ENCODE data around the gene TMPRSS7.
A peak's percentile ranks its signal among the peaks of the same experiment; 100 is the strongest.

TMPRSS7 gene

GRCh38 chr3:112104774-112105173 lies 70.2 kb downstream of the TMPRSS7 start:
- DNase-seq = no peak

DNA sequence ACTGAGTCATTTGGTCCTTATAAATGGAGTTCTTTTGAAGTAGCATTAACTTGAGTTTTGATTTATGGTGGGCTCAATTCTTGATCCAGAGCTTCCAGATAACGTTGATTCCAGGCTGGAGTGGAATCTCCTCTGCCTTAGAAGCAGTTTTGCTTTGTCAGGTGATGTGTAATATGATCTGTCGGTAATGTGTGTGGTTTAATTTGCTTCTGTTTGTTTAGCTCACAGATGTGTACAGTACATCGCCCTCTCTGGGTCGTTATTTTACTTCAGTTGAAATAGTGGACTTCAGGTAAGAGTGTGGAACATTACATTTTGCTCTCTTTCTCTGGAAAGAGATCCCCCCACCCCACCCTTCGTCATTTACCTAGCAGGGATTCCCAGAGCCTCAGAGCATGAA lies 74.8 kb downstream of the TMPRSS7 start:
- no peak for DNase-seq

DNA sequence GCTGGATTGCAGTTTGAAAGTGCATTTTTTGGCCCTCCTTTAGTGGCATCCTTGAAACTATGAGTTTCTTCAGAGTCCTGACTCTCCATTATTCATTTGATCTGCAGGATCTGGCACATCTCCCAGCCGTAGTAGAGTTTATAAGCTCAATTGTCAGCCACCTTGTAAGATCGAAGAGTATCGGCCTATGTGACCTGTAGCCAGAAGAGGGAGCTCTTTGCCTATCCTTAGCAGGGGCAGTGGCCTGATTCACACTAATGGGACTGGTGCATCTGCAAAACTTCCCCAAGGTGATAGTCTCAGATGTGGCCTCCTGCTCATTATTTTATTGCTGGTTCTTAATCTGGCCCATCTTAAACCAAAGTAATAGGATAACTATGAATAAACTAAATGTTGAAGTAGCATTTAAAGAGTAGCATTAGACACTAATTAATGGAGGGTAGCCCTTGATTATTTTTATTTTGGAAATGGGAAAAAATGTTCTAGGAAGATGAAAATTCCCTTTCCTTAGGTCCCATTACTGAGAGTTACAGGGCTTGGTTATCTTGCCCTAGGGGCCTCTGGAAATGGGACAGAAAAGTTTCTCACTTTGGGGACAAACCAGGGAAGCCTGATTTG lies 77.4 kb downstream of the TMPRSS7 start:
- DNase-seq = peak; percentile 25 to 50

- DNase-seq = no peak
These were observed 80.1 kb downstream of the TMPRSS7 start for GRCh38 chr3:112114576-112115160.

- no peak for DNase-seq
These were observed 80.7 kb downstream of the TMPRSS7 start for GRCh38 chr3:112115161-112115739.

GRCh38 chr3:112115806-112116383 lies 81.4 kb downstream of the TMPRSS7 start:
- DNase-seq = no peak

DNA sequence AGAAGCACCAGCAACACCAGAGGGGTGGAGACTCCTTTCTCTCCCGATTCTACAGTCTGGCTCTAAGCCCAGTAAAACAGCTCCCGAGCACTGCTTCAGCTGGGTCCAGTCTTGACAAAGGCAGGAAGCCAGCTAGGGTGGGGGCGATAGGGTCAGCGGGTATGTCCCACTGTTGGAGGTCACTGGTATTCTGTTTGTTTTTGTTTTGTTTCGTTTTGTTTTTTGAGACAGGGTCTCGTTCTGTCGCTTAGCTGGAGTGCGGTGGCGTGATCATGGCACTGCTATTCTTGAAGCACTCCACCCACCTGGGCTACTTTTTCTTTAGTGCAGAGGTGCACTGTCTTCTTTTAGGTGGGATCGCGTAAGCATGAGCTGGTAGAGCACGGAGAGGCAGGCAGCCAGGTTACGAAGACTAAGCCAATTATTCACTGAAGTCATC lies 82.2 kb downstream of the TMPRSS7 start:
- no peak for DNase-seq

- DNase-seq = no peak
These were observed 82.9 kb downstream of the TMPRSS7 start for GRCh38 chr3:112117415-112117814.

GRCh38 chr3:112117841-112118571 lies 83.5 kb downstream of the TMPRSS7 start:
- peak in 1 of 2 donors; percentile 12 for DNase-seq

- no peak for DNase-seq
These were observed 85.7 kb downstream of the TMPRSS7 start for GRCh38 chr3:112119962-112120836.

- DNase-seq = no peak
These were observed 87.3 kb downstream of the TMPRSS7 start for GRCh38 chr3:112121577-112122547.

- no peak for DNase-seq
These were observed 88.3 kb downstream of the TMPRSS7 start for GRCh38 chr3:112122870-112123269.

DNA sequence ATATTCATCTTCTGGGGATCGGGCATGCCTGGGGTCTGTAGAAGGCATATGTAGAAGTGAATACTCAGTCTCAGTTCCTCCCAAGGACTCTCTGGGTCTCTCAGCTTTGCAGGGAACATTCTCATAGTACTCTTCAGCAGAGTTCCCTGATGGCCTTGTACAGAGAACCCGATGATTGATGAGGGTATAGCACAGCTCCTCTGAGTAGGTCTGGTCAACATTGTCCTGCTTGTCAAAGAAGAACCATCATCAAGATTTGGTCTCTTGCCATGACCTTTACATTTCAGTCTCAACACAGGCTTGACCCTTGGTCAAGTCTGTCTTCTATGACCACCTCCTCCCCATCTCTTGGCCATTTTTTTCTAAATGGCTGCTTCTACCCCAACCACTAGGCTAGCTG lies 89.0 kb downstream of the TMPRSS7 start:
- DNase-seq = no peak

DNA sequence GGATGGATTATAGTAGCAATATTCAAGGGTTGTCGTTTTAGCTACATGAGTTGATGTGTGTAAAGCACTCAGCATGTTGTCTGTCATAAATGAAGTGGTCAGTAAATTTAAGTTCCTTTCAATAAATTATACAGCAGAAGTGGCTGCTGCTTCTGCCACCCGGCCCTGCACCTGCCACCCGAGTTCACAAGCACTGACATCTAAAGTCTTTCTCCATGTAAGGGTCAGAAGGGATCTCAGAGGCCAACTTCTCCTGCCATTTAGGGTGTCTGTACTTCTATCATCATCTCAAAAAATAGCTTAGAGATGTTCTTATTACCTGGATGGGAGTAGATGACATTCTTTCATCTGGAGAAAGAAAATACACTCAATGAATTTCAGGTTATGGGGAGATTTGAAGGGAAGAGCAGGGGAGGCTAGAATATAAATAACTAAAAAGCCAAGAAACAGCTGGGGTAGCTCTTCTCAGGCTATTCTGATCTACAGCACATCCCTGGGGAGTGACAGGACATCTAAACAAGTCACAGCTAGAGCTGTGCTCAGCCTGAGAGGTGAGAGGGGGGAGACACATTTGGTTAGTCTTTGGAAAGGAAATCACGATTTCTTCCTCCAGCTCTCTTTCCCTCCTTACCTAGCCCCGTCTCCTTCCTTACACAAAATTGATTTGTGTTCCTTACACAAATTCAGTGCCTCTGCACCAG lies 90.5 kb downstream of the TMPRSS7 start:
- DNase-seq = no peak

DNA sequence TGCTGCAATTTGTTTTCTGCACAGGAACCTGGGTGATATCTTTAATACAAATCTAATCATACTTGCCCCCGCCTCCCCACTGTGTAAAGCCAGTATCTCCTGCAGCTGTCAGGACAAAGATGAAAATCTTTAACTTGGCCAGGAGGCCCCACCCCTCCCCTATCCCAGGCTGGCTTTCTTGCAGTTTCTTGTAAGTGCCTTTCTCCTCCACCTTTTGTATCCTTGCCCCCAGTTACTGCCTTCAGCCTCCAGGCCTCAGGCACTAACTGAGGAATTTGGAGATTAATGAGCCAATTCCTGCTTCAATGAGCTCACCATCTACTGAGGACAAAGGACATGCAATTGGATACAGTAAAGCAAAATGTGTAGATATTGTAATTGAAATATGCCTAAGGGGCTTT lies 92.0 kb downstream of the TMPRSS7 start:
- DNase-seq = no peak

- DNase-seq = no peak
These were observed 93.3 kb downstream of the TMPRSS7 start for GRCh38 chr3:112127522-112128494.

DNA sequence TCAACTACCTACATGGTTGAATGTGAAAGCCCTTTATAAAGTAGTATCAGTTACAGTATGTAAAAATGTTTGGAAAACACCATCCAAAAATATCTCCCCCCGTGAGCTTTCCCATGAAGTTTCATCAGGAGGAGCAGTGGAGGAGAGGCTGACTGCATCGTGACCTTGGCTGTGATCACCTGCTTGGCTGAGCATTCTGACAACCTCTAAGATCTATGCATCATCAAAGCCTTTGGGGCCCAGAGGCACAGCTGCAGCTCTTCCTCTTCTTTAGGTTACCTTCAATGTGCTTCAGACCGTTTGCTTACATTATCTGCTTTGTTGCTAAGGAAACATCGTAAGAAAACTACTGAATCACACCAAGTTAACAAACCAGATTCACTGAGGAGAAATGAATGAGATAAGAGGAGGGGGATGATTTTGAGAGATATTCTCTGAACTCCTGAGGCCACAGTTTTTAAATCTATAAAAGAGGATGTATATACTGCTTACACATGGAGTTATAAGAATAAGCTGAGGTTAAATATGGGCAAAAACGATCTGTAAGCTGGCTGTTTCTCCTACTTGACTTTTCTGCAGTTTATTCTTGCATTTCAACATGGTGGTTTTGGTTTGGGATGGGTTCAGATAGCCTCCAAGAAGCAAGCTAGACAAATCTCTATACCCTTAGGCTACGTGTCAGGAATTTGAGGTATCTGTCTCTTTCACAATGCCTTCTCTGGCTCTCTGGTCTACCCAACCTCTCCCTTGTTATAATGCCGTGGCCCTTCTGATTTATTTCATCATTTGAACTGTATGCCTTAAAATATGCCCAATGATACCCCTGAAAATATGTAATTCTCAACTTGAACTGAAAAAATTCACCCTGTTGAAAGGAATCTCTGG lies 94.5 kb downstream of the TMPRSS7 start:
- no peak for DNase-seq
